Subcutaneous abdominal adipose tissue (tissue), 5 donors: ENCODE results near the gene ANKRD53.

ENCODE experiments used
- H3K27ac ChIP-seq: one replicate; pipeline ENCODE4 v1.7.0; 2013; ENCODE audit warnings: low read depth, mild to moderate bottlenecking, inconsistent platforms, low read length, moderate library complexity
- H3K27me3 ChIP-seq, 5 donors: one replicate each; pipeline ENCODE4 v1.7.0; 2013; ENCODE audit warnings: low read length in 5 of 5, inconsistent platforms in 1 of 5; ENCODE audit not compliant: control insufficient read depth in 5 of 5, insufficient read depth in 4 of 5
- H3K36me3 ChIP-seq, 5 donors: one replicate each; pipeline ENCODE4 v1.7.0; 2013; ENCODE audit warnings: low read length in 5 of 5; ENCODE audit not compliant: control insufficient read depth in 5 of 5, insufficient read depth in 5 of 5
- H3K4me1 ChIP-seq, 5 donors: one replicate each; pipeline ENCODE4 v1.7.0; 2013; ENCODE audit warnings: low read length in 5 of 5, mild to moderate bottlenecking in 3 of 5, moderate library complexity in 1 of 5; ENCODE audit not compliant: control insufficient read depth in 5 of 5, insufficient read depth in 5 of 5
- H3K4me3 ChIP-seq, 5 donors: one replicate each; pipeline ENCODE4 v1.7.0; 2013; ENCODE audit warnings: low read length in 5 of 5, low read depth in 1 of 5
- H3K9ac ChIP-seq, 5 donors: one replicate each; pipeline ENCODE4 v1.7.0; 2013; ENCODE audit warnings: low read length in 5 of 5, mild to moderate bottlenecking in 4 of 5, moderate library complexity in 3 of 5
- H3K9me3 ChIP-seq, 5 donors: one replicate each; pipeline ENCODE4 v1.7.0; 2013; ENCODE audit warnings: low read length in 5 of 5; ENCODE audit not compliant: control insufficient read depth in 5 of 5
- donor health status: healthy.
- donor health status: healthy.
- donor health status: healthy.
- donor health status: healthy.
- donor health status: healthy.

The ANKRD53 gene

GRCh38 chr2:70936979-70937811 lies 41.2 kb upstream of the ANKRD53 start:
- H3K4me3 ChIP-seq: no peak overlapping the region
- peaks cover 7 to 15% (median 8%) of the 10 kb centered on the region in 5 donors for H3K27me3 ChIP-seq

DNA sequence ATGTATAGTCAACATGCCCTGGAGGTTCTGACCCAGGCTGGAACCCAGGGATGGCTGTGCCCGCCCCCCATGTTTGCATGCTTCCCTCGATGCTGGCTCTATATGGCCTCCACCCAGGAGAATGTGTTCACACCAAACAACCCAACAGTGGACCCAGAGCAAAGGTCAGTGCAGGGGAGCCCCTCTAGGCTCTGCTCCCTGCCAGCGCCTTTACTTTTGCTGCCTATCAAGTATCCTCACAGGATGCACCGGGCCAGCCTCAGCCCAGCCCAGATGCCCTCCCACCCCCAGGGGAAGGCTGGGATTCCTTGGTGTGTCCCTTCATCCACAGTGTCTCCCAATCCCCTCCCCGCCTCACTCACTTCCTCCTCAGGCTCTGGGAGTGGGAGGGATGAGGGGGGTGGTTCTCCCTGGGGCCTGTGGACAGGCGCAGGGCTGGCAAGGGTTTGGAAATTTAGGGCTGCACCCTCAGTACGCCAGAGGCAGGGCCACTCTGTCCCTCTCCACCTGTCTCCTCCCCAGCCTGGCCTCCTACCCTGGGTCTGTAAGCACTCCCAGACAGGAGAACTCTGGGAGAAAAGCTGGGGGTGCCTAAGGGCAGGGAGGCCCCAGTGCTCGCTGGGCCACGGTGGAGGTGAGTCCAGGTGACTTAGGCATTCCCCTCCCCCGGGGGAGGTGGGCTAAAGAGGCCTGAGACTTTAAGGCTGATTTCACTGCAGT lies 40.4 kb upstream of the ANKRD53 start:
- Histone ChIP-seq H3K27me3 (peaks cover 6 to 15% (median 8%) of the 10 kb centered on the region in 5 donors), H3K4me1 (peaks cover 0 to 6% (median 0%) of the 10 kb centered on the region in 5 donors), H3K9ac (no peak overlapping the region), H3K36me3 (peaks cover 0 to 2% (median 0%) of the 10 kb centered on the region in 5 donors), H3K27ac (no peak overlapping the region), H3K4me3 (no peak overlapping the region), H3K9me3 (no peaks in the 10 kb centered on the region)

More at GRCh38 chr2:70936979-70937811, 41.2 kb upstream of the ANKRD53 start:
- Histone ChIP-seq H3K9me3 (no peaks in the 10 kb centered on the region), H3K4me1 (peaks cover 0 to 6% (median 0%) of the 10 kb centered on the region in 5 donors), H3K9ac (no peak overlapping the region), H3K36me3 (peaks cover 0 to 3% (median 0%) of the 10 kb centered on the region in 5 donors), H3K27ac (no peak overlapping the region)

DNA sequence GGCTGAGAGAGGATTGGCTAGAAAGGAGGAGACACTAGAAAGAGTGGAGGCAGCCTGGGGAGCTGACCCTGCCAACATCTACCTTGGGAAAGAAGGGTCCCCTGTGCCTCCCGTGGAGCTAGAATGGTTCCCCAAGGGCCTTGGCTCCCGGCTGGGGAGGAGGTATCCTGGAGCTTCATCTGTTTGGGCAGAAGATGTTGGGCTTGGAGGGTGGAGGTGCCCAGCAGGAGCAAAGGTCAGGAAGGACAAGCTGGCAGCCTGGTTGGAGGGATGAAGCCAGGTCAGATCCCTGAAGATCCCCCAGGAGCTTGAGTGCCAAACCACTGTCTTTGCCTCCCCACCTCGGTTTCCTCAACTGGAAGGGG lies 39.9 kb upstream of the ANKRD53 start:
- no peaks in the 10 kb centered on the region for H3K36me3 ChIP-seq
- peaks cover 0 to 6% (median 0%) of the 10 kb centered on the region in 5 donors for H3K4me1 ChIP-seq
- H3K27ac ChIP-seq: no peak overlapping the region
- H3K4me3 ChIP-seq: no peak overlapping the region
- H3K9me3 ChIP-seq: no peaks in the 10 kb centered on the region
- peaks cover 6 to 13% (median 10%) of the 10 kb centered on the region in 5 donors for H3K27me3 ChIP-seq
- H3K9ac ChIP-seq: no peak overlapping the region

DNA sequence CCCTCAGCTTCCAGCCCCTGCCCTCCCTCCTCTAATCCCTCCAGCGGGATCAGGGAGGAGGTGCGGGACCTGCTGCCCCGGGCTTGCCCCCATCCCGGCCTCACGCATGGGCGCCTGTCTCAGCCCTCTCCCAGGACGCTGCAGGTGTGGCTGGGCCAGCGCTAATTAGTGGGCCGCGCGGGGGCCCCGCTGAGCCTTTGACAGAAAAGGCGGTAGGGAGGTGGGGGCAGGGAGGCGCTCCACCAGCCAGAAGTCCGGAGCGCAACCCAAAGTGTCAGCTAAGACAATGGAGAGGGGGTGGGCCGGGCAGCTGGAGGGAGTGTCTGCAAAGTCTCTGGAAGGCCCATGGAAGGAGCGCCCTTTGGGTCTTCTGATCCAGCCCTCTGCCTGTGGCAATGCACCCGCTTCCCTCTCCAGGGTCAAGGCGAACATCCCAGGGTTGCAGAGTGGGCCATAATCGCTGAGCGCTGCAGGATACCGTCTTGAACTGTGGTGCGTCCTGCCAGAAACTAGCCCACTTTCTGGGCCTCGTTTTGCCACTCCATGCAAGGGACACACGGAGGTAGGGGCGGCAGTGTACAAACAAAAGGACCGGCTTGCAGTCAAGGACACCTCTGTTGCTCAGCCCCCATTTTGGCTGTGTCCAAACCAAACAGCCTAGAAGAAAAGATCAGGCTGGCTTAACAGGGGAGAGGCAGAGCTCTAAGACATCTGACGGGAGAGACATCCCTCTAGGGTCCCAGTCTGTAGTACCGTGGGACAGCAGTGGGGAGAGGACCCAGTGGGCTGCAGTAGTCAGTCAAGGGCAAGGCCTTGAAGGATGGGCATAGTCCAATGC lies 39.2 kb upstream of the ANKRD53 start:
- H3K27me3 ChIP-seq: peaks cover 6 to 13% (median 10%) of the 10 kb centered on the region in 5 donors
- no peak overlapping the region for H3K9ac ChIP-seq

DNA sequence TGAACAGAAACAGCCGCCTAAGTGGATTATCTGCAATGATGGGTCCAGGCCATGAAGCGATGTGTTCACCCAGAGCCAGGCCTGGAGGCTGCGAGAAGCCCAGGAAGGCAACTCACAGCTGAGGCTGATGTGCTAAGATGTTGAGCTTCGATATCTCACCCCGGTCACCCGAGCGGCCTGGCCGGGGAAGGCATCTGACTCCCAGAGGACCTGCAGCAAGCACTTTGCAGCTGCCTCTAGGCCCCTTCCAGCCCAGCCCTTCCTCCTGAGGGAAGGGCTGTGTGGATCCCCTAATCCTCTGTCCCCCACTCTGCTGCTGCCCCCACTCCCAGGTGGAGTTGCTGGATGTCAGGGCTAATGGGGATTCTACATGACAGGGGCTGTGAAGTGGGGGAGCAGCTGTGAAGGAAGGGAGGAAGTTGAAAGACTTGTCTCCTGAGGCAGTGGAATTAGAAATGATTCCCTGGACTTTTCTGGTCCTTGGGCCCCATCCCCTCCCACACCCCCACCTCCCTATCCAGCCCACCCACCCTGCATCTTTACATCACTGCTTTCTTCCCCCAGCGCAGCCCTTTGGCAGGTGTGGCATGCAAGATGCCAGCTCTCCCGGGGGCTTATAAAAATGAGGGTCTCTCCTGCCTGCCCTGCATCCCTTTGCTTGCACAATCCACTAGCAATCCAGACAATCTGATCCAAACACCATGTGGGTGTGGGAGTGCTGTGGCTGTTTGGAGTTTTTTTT lies 38.4 kb upstream of the ANKRD53 start:
- Histone ChIP-seq H3K27ac (no peak overlapping the region), H3K9me3 (no peaks in the 10 kb centered on the region), H3K9ac (no peak overlapping the region), H3K36me3 (no peaks in the 10 kb centered on the region), H3K27me3 (peaks cover 4 to 9% (median 8%) of the 10 kb centered on the region in 5 donors), H3K4me1 (peaks cover 0 to 6% (median 0%) of the 10 kb centered on the region in 5 donors), H3K4me3 (no peak overlapping the region)

More for the DNA sequence above, 39.2 kb upstream of the ANKRD53 start:
- Histone ChIP-seq H3K4me1 (peaks cover 0 to 6% (median 0%) of the 10 kb centered on the region in 5 donors), H3K36me3 (no peaks in the 10 kb centered on the region), H3K27ac (no peak overlapping the region), H3K9me3 (no peaks in the 10 kb centered on the region), H3K4me3 (no peak overlapping the region)

DNA sequence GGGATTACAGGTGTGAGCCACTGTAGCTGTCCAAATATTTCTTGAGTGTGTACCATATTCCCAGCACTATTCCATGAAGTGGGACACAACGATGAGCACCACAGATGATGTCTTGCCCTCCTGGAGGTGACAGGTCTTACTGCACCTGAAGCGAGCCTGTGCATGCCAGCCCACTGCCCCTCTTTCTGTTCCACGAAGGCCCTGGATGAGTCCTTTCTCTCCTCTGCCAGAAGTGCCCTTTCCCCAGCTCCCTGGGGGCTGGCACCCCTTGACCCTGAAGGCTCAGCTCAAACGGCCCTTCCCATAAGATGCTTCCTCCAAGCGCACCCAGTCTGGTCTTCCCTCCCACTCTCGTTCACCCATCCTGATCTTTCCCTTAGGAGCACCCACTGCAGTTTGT lies 37.2 kb upstream of the ANKRD53 start:
- peaks cover 0 to 6% (median 0%) of the 10 kb centered on the region in 5 donors for H3K4me1 ChIP-seq
- no peak overlapping the region for H3K9ac ChIP-seq
- H3K27ac ChIP-seq: no peak overlapping the region
- H3K9me3 ChIP-seq: no peaks in the 10 kb centered on the region
- no peak overlapping the region for H3K4me3 ChIP-seq
- H3K27me3 ChIP-seq: peaks cover 2 to 11% (median 8%) of the 10 kb centered on the region in 5 donors
- H3K36me3 ChIP-seq: no peaks in the 10 kb centered on the region

- no peak overlapping the region for H3K27ac ChIP-seq
- peaks cover 0 to 8% (median 1%) of the 10 kb centered on the region in 5 donors for H3K4me1 ChIP-seq
- H3K4me3 ChIP-seq: no peak overlapping the region
- no peak overlapping the region for H3K9ac ChIP-seq
- H3K9me3 ChIP-seq: no peaks in the 10 kb centered on the region
- H3K36me3 ChIP-seq: no peaks in the 10 kb centered on the region
- peaks cover 2 to 12% (median 8%) of the 10 kb centered on the region in 5 donors for H3K27me3 ChIP-seq
Measured at GRCh38 chr2:70941701-70942100, 36.7 kb upstream of the ANKRD53 start.

GRCh38 chr2:70942396-70943204 lies 35.8 kb upstream of the ANKRD53 start:
- no peaks in the 10 kb centered on the region for H3K36me3 ChIP-seq
- H3K27ac ChIP-seq: no peak overlapping the region
- H3K9ac ChIP-seq: no peak overlapping the region
- H3K4me1 ChIP-seq: peaks cover 0 to 11% (median 3%) of the 10 kb centered on the region in 5 donors
- no peak overlapping the region for H3K4me3 ChIP-seq
- H3K27me3 ChIP-seq: peaks cover 0 to 11% (median 8%) of the 10 kb centered on the region in 5 donors
- no peaks in the 10 kb centered on the region for H3K9me3 ChIP-seq
